NCI-H510A (cell line): ENCODE measurements around the gene ACSL6.

ENCODE experiments used
- DNase-seq: peaks from one replicate; lab custom pipeline; 2025; lab: John Stamatoyannopoulos, UW

Gene ACSL6

GRCh38 chr5:131999441-132000240, 11.8 kb downstream of the ACSL6 start:
- no peak for DNase-seq

- no peak for DNase-seq
Measured at GRCh38 chr5:131999041-131999440, 12.4 kb downstream of the ACSL6 start.

- no peak for DNase-seq
Measured at GRCh38 chr5:131998431-131999040, 12.9 kb downstream of the ACSL6 start.

- no peak for DNase-seq
Measured at GRCh38 chr5:131997727-131998117, 13.7 kb downstream of the ACSL6 start.

GRCh38 chr5:131997026-131997726, 14.3 kb downstream of the ACSL6 start:
- no peak for DNase-seq

GRCh38 chr5:131996210-131997025, 15.0 kb downstream of the ACSL6 start:
- no peak for DNase-seq

- DNase-seq, result no peak
Measured at GRCh38 chr5:131994533-131995226, 16.8 kb downstream of the ACSL6 start.

GRCh38 chr5:131994090-131994489, 17.4 kb downstream of the ACSL6 start:
- DNase-seq, result no peak

GRCh38 chr5:131993676-131994075, 17.8 kb downstream of the ACSL6 start:
- no peak for DNase-seq

GRCh38 chr5:131992370-131992769, 19.1 kb downstream of the ACSL6 start:
- DNase-seq, result no peak

- DNase-seq, result no peak
Measured at GRCh38 chr5:131991593-131992324, 19.7 kb downstream of the ACSL6 start.

GRCh38 chr5:131990716-131991115, 20.7 kb downstream of the ACSL6 start:
- DNase-seq, result no peak

- DNase-seq, result no peak
Measured at GRCh38 chr5:131988601-131989000, 22.9 kb downstream of the ACSL6 start.

GRCh38 chr5:131987251-131987650, 24.2 kb downstream of the ACSL6 start:
- DNase-seq, result no peak

- DNase-seq, result no peak
Measured at GRCh38 chr5:131986161-131986912, 25.1 kb downstream of the ACSL6 start.

- no peak for DNase-seq
Measured at GRCh38 chr5:131984956-131985665, 26.3 kb downstream of the ACSL6 start.

- no peak for DNase-seq
Measured at GRCh38 chr5:131983244-131983771, 28.1 kb downstream of the ACSL6 start.

- no peak for DNase-seq
Measured at GRCh38 chr5:131981516-131981915, 29.9 kb downstream of the ACSL6 start.

GRCh38 chr5:131980696-131981095, 30.8 kb downstream of the ACSL6 start:
- no peak for DNase-seq
